IMR-90 (cell line): Measurements from ENCODE around the gene CNIH2.

Source experiments
- CHD1 ChIP-seq: IDR thresholded peaks from 2 replicates; pipeline ENCODE4 v1.6.1; 2012; ENCODE audit warnings: low read depth, low read length, improper control_type of control experiment
- MAZ ChIP-seq: IDR thresholded peaks from 2 replicates; pipeline ENCODE4 v1.6.1; 2012; ENCODE audit warnings: low read depth, mild to moderate bottlenecking, low read length, improper control_type of control experiment, moderate library complexity, borderline replicate concordance
- POLR2A ChIP-seq: IDR thresholded peaks from 2 replicates; pipeline ENCODE4 v1.6.1; 2012; ENCODE audit warnings: mild to moderate bottlenecking, low read depth, low read length
- RAD21 ChIP-seq: IDR thresholded peaks from 2 replicates; pipeline ENCODE4 v1.6.1; 2012; ENCODE audit warnings: low read length, improper control_type of control experiment
- RFX5 ChIP-seq: IDR thresholded peaks from 2 replicates; pipeline ENCODE4 v1.8.0; 2012; ENCODE audit warnings: low read depth, mild to moderate bottlenecking, low read length, moderate library complexity

- TF ChIP-seq CHD1 = no peak
- no peak for TF ChIP-seq RAD21
- TF ChIP-seq POLR2A = no peak
- no peak for TF ChIP-seq MAZ
- TF ChIP-seq RFX5 = no peak
Measured at GRCh38 chr11:66258473-66258893, 19.5 kb upstream of the CNIH2 start.
